ENCODE results near the gene CDPF1. TPM values are rescaled to one million over a fixed set of nuclear protein-coding genes. Genes with fewer than 3 reads are reported as not detected.

The CDPF1 gene
- 8.9 and 11.5 TPM in 2 replicates for total RNA-seq (2012; rRNA removed)
- polyA plus RNA-seq (2012; rRNA removed), result 14.5 and 18.6 TPM in 2 replicates
- polyA plus RNA-seq (2012; cell fraction: cytosol; rRNA removed), result 14.2 and 21.5 TPM in 2 replicates
- polyA plus RNA-seq (2012; cell fraction: nucleus; rRNA removed; ENCODE audit: low replicate concordance), result 31.7 and 48.8 TPM in 2 replicates
- Bru-seq, nascent RNA, result percentile 51 among the genes with signal in this experiment
- percentile 56 among the genes with signal in this experiment for BruChase-seq, experiment 1, labeled RNA remaining after a 6-hour chase
- percentile 50 among the genes with signal in this experiment for BruChase-seq, experiment 2, labeled RNA remaining after a 2-hour chase
- long read RNA-seq, partial matches to known transcripts, result 1 of 10 reads
- long read RNA-seq, other reads (novel, unspliced or antisense), result 2 of 10 reads

GRCh38 chr22:46250035-46250782, at the start of gene CDPF1:
TSS of gene CDPF1 (minus strand) at chr22:46250293. CDS start at chr22:46248284, 2,009 bp downstream.
- Histone ChIP-seq H3K4ac (ENCODE audit: low read depth, low read length) (peak within 1 kb of the TSS; percentile 72), H2BK5ac (ENCODE audit: low read depth, low read length, poor library complexity, severe bottlenecking) (peak within 1 kb of the TSS; percentile 63), H4K5ac (ENCODE audit: low read depth, low read length) (peak within 1 kb of the TSS; percentile 74), H2BK20ac (ENCODE audit: low read depth, low read length) (no peak within 1 kb of the TSS), H3K56ac (ENCODE audit: extremely low read depth, insufficient read depth, low read length) (peak within 1 kb of the TSS; percentile 17; the same call in 1 of the 2 replicates), H4K91ac (ENCODE audit: insufficient read depth, low read depth, low read length) (peak within 1 kb of the TSS; percentile 58), H3K27me3 (ENCODE audit: control insufficient read depth, insufficient read depth, low read length) (no peaks in the 10 kb centered on the region), H2BK15ac (ENCODE audit: low read depth, low read length) (no peak within 1 kb of the TSS), H2AK9ac (replicated peaks; ENCODE audit: low read depth, low read length, poor library complexity) (peak within 1 kb of the TSS; percentile 96), H2AK5ac (ENCODE audit: low read depth, low read length) (peak within 1 kb of the TSS; percentile 91), H3K27ac (ENCODE audit: insufficient read depth, low read length) (peak within 1 kb of the TSS; percentile 91), H3K36me3 (ENCODE audit: control insufficient read depth, insufficient read depth, low read length) (peaks cover 3% of the 10 kb centered on the region; the same call in 1 of the 2 replicates), H3K9ac (ENCODE audit: low read depth, low read length) (peak within 1 kb of the TSS; percentile 91), H3K18ac (ENCODE audit: low read depth, low read length) (no peak within 1 kb of the TSS; the same call in 1 of the 2 replicates), H4K20me1 (ENCODE audit: insufficient read depth, low read length) (no peaks in the 10 kb centered on the region; the same call in 1 of the 2 replicates), H3K4me2 (ENCODE audit: low read depth, low read length) (peak within 1 kb of the TSS; percentile 68), H3K14ac (replicated peaks; ENCODE audit: low read depth, low read length) (peak within 1 kb of the TSS; percentile 84), H2AFZ (replicated peaks; ENCODE audit: low read length, poor library complexity) (peak within 1 kb of the TSS; percentile 94), H4K8ac (ENCODE audit: low read depth in 2 of 2, low read length in 2 of 2) (peak within 1 kb of the TSS; percentile 89 to 91), H3K9me3 (ENCODE audit: control insufficient read depth, insufficient read depth, low read length) (no peaks in the 10 kb centered on the region), H2BK120ac (ENCODE audit: low read depth, low read length) (0 out of 2 replicates have a peak within 1 kb of the TSS, but pooled peaks have one; percentile 0), H3K79me1 (ENCODE audit: low read depth in 1 of 2, low read length in 2 of 2) (peaks cover 15 to 46% of the 10 kb centered on the region in 2 experiments), H3K4me3 (ENCODE audit: insufficient read depth, low read depth, low read length) (peak within 1 kb of the TSS; percentile 96), H3K4me1 (ENCODE audit: control insufficient read depth, insufficient read depth, low read length) (peaks cover 4% of the 10 kb centered on the region; the same call in 1 of the 2 replicates), H3K9me1 (ENCODE audit: insufficient read depth, low read length) (peaks cover 26% of the 10 kb centered on the region), H3K23ac (ENCODE audit: low read depth, low read length) (peak within 1 kb of the TSS; percentile 77)
- CTCF ChIA-PET, result no interaction called here
- in situ Hi-C loops (cut with MboI; ENCODE audit: low sequenced_read_pairs), result no loop called here
- intact Hi-C loops (cut with micrococcal nuclease), result no loop called here
- dilution Hi-C loops (cut with HindIII; ENCODE audit: low sequenced_read_pairs, unreplicated experiment), result no loop called here
- ATAC-seq (ENCODE audit: low read depth) (peak; percentile 99), DNase-seq (peak; percentile 75)
- POLR2A ChIA-PET (ENCODE audit: unreplicated experiment), result interaction anchor here (0.6 to 0.9 kb wide), 2 partner anchors 18 to 21 kb away, joined by 3 to 4 read pairs; partner anchors contain the start of gene TTC38
- WGBS, 2 experiments (ENCODE audit: extremely low coverage in 2 of 2, insufficient read length in 1 of 2), result 0% methylated on average over 33 of the region's 89 CpGs; no CpG with 5 or more reads in 1 of the 2 experiments
- no TSS peak for BruUV-seq (replicated peaks)
- no peak for TF ChIP-seq CEBPB (IDR thresholded peaks at IDR 0.05; ENCODE audit: low read depth, low read length)
- TF ChIP-seq CHD1 (IDR thresholded peaks at IDR 0.05; ENCODE audit: low read depth, low read length), result no peak
- TF ChIP-seq RCOR1 (IDR thresholded peaks at IDR 0.05; ENCODE audit: insufficient replicate concordance, low read length), result no peak
- TF ChIP-seq MAZ (IDR thresholded peaks at IDR 0.05; ENCODE audit: borderline replicate concordance, low read depth, low read length), result peak; percentile 36; the same call in 1 of the 2 replicates
- TF ChIP-seq CTCF (conservative IDR thresholded peaks at IDR 0.05; ENCODE audit: low read depth, low read length), result 0 out of 2 replicates have a peak, but pooled peaks have one; percentile 1
- TF ChIP-seq RFX5 (IDR thresholded peaks at IDR 0.05; ENCODE audit: low read depth, low read length), result no peak
- no peak for TF ChIP-seq NFE2L2 (IDR thresholded peaks at IDR 0.05; ENCODE audit: low read depth, low read length)
- peak; percentile 37 for TF ChIP-seq MXI1 (IDR thresholded peaks at IDR 0.05; ENCODE audit: borderline replicate concordance, low read depth, low read length)
- no peak for TF ChIP-seq SMC3 (IDR thresholded peaks at IDR 0.05; ENCODE audit: low read depth, low read length)
- TF ChIP-seq RAD21 (IDR thresholded peaks at IDR 0.05; ENCODE audit: low read length), result no peak
- TF ChIP-seq FOS (IDR thresholded peaks at IDR 0.05; ENCODE audit: low read depth, low read length), result no peak
- peak; percentile 39; the same call in 1 of the 2 replicates for TF ChIP-seq BHLHE40 (IDR thresholded peaks at IDR 0.05; ENCODE audit: low read depth, low read length)
- peak; percentile 50; the same call in 1 of the 2 replicates for TF ChIP-seq POLR2A (IDR thresholded peaks at IDR 0.05; ENCODE audit: low read depth, low read length)
- TF ChIP-seq MAFK (IDR thresholded peaks at IDR 0.05; ENCODE audit: low read depth, low read length), result no peak
